ENCODE results near the gene CD19.

DNA sequence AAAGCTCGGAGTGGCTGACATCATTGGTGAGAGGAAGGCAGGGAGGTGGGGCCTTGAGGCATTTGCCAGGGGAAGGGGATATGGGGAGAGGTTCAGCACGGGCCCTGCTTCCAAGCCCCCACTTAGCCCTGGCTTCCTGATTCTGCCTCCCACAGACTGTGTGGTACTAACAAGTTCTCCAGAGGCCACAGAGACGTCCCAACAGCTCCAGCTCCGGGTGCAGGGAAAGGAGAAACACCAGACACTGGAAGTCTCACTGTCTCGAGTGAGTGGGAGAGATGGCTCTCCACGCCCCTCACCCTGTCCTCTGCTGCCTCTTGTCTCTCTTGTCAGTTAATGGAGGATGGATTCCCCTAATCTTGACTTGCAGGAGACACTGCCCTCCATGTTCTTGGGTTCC lies 27.1 kb downstream of the CD19 start:
- no peak for TF ChIP-seq YY1 (IDR thresholded peaks at IDR 0.05; ENCODE audit: insufficient read depth, insufficient read length)
- TF ChIP-seq SUZ12 (IDR thresholded peaks at IDR 0.05; ENCODE audit: extremely low read depth, insufficient read depth, insufficient read length): no peak

Data from NT2/D1 (cell line).